ENCODE data around the gene PSMD8. TPM values are rescaled to one million over a fixed set of nuclear protein-coding genes. Genes with fewer than 3 reads are reported as not detected.
A peak's percentile ranks its signal among the peaks of the same experiment; 100 is the strongest.

Gene PSMD8
- polyA plus RNA-seq, 3 donors = 148 to 207 (median 179) TPM

DNA sequence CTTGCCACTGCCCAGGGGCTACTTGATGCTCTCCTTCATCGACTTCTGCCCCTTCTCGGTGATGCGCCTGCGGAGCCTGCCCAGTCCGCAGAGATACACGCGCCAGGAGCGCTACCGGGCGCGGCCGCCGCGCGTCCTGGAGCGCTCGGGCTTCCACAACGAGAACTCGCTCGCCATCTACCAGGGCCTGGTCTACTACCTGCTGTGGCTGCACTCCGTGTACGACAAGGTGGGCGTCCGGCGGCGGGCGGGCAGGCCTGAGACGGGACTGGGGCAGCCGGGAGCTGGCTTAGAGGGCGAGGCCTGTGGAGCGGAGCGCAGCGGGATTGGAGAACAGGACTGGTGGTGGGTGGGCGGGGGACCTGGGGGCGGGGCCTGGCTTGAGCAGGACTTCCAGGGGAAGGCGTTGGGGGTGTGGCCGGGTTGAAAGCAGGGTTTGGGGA is 12.7 kb upstream of the PSMD8 start:
- Histone ChIP-seq H3K9me3 (replicated peaks in 1 of 2; ENCODE audit: control insufficient read depth in 1 of 2, insufficient read depth in 1 of 2, low read length in 2 of 2) (peaks cover 0 to 4% of the 10 kb centered on the region in 2 donors), H4K20me1 (ENCODE audit: insufficient read depth, low read length) (no peaks in the 10 kb centered on the region), H3K4me3 (replicated peaks in 1 of 3; ENCODE audit: low read depth in 2 of 3, low read length in 3 of 3) (peak overlapping the region; percentile 45 to 88 (median 60)), H3K4me1 (ENCODE audit: control insufficient read depth in 1 of 2, insufficient read depth in 2 of 2, low read length in 2 of 2) (peaks cover 18 to 23% of the 10 kb centered on the region in 2 donors), H3K79me2 (ENCODE audit: insufficient read depth, low read length) (no peaks in the 10 kb centered on the region), H3K27ac (ENCODE audit: low read depth in 1 of 2, low read length in 2 of 2) (no peak overlapping the region), H3K36me3 (replicated peaks in 1 of 2; ENCODE audit: control insufficient read depth in 1 of 2, insufficient read depth in 2 of 2, low read length in 2 of 2) (no peaks in the 10 kb centered on the region), H3K4me2 (replicated peaks; ENCODE audit: extremely low read depth, low read length, poor library complexity, severe bottlenecking) (peak overlapping the region; percentile 90), H3K9ac (ENCODE audit: insufficient read depth, low read length, poor library complexity, severe bottlenecking) (peak overlapping the region; percentile 56), H2AFZ (ENCODE audit: insufficient read depth, low read depth, low read length, poor library complexity, severe bottlenecking) (peak overlapping the region; percentile 93), H3K27me3 (ENCODE audit: control insufficient read depth in 2 of 2, insufficient read depth in 2 of 2, low read length in 2 of 2) (peaks cover 0 to 41% of the 10 kb centered on the region in 2 donors)
- under 1% methylated on average over 33 of the region's 37 CpGs for WGBS (ENCODE audit: insufficient coverage)
- intact Hi-C loops (cut with micrococcal nuclease) = no loop called here
- peak overlapping the region; percentile 86 to 92 for H3K4me3 Mint-ChIP-seq
- peak; percentile 48 to 57 (median 51) for DNase-seq
- peak overlapping the region in 3 of 7 donors; percentile 43 to 71 (median 53) for H3K27ac Mint-ChIP-seq
- no peak for TF ChIP-seq CTCF (IDR thresholded peaks at IDR 0.05)
- peaks cover 36 to 55% (median 42%) of the 10 kb centered on the region in 3 donors for H3K27me3 Mint-ChIP-seq (ENCODE audit: low read depth in 3 of 3)
- peaks cover 24% of the 10 kb centered on the region for H3K4me1 Mint-ChIP-seq
- H3K36me3 Mint-ChIP-seq = peaks cover 0 to 3% of the 10 kb centered on the region in 2 donors
- H3K9me3 Mint-ChIP-seq = peaks cover 0 to 13% (median 7%) of the 10 kb centered on the region in 7 donors

- WGBS (ENCODE audit: insufficient coverage) = 2% methylated on average over 64 of the region's 68 CpGs
Measured at GRCh38 chr19:38362076-38362945, 12.1 kb upstream of the PSMD8 start.

More at GRCh38 chr19:38362076-38362945, 12.1 kb upstream of the PSMD8 start:
- peak; percentile 56 to 69 (median 67) for DNase-seq
- Histone ChIP-seq H3K4me3 (replicated peaks in 1 of 3; ENCODE audit: low read depth in 2 of 3, low read length in 3 of 3) (peak overlapping the region; percentile 45 to 88 (median 60)), H3K9me3 (replicated peaks in 1 of 2; ENCODE audit: control insufficient read depth in 1 of 2, insufficient read depth in 1 of 2, low read length in 2 of 2) (peaks cover 0 to 4% of the 10 kb centered on the region in 2 donors), H3K27ac (ENCODE audit: low read depth in 1 of 2, low read length in 2 of 2) (no peak overlapping the region), H3K79me2 (ENCODE audit: insufficient read depth, low read length) (no peaks in the 10 kb centered on the region), H3K9ac (ENCODE audit: insufficient read depth, low read length, poor library complexity, severe bottlenecking) (peak overlapping the region; percentile 46), H4K20me1 (ENCODE audit: insufficient read depth, low read length) (no peaks in the 10 kb centered on the region), H3K36me3 (replicated peaks in 1 of 2; ENCODE audit: control insufficient read depth in 1 of 2, insufficient read depth in 2 of 2, low read length in 2 of 2) (no peaks in the 10 kb centered on the region), H3K4me1 (ENCODE audit: control insufficient read depth in 1 of 2, insufficient read depth in 2 of 2, low read length in 2 of 2) (peaks cover 18 to 23% of the 10 kb centered on the region in 2 donors), H2AFZ (ENCODE audit: insufficient read depth, low read depth, low read length, poor library complexity, severe bottlenecking) (peak overlapping the region; percentile 93), H3K4me2 (replicated peaks; ENCODE audit: extremely low read depth, low read length, poor library complexity, severe bottlenecking) (peak overlapping the region; percentile 90), H3K27me3 (ENCODE audit: control insufficient read depth in 2 of 2, insufficient read depth in 2 of 2, low read length in 2 of 2) (peaks cover 0 to 35% of the 10 kb centered on the region in 2 donors)
- peaks cover 24% of the 10 kb centered on the region for H3K4me1 Mint-ChIP-seq
- peaks cover 0 to 3% of the 10 kb centered on the region in 2 donors for H3K36me3 Mint-ChIP-seq
- H3K27ac Mint-ChIP-seq = peak overlapping the region in 5 of 7 donors; percentile 25 to 63 (median 50)
- peaks cover 36 to 52% (median 43%) of the 10 kb centered on the region in 3 donors for H3K27me3 Mint-ChIP-seq (ENCODE audit: low read depth in 3 of 3)
- intact Hi-C loops (cut with micrococcal nuclease) = no loop called here
- peaks cover 0 to 13% (median 7%) of the 10 kb centered on the region in 7 donors for H3K9me3 Mint-ChIP-seq
- no peak for TF ChIP-seq CTCF (IDR thresholded peaks at IDR 0.05)
- peak overlapping the region; percentile 86 to 92 for H3K4me3 Mint-ChIP-seq

Data from CD14-positive monocyte (primary cell).